ENCODE results near the gene ARHGAP21. TPM values are rescaled to one million over a fixed set of nuclear protein-coding genes. Genes with fewer than 3 reads are reported as not detected.
"Not testable (repeated sequence)": the region's sequence is repeated elsewhere in the genome, so short reads cannot be mapped to it uniquely, and the experiment has no call there.

The ARHGAP21 gene
- total RNA-seq, 1 donor from 2014 or later, result 46.8 TPM

DNA sequence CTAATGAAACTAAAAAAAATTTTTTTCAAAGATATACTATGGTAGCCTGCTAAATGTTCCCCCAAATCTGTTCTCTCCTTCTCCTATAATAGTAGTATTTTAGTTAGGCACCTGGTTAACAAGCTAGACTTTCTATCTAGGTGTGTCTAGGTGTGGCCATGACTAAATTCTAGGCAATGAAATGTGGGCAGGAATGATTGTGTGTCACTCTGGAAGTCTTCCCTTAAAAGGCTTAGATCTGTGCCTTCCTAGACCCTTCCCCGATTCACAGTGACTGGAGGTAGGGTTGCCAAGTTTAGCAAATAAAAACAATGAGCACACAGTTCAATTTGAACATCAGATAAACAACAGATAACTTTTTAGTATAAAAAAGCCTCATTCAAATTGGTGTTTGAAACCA is 8.3 kb upstream of the ARHGAP21 start:
- TF ChIP-seq, protein P1, sequence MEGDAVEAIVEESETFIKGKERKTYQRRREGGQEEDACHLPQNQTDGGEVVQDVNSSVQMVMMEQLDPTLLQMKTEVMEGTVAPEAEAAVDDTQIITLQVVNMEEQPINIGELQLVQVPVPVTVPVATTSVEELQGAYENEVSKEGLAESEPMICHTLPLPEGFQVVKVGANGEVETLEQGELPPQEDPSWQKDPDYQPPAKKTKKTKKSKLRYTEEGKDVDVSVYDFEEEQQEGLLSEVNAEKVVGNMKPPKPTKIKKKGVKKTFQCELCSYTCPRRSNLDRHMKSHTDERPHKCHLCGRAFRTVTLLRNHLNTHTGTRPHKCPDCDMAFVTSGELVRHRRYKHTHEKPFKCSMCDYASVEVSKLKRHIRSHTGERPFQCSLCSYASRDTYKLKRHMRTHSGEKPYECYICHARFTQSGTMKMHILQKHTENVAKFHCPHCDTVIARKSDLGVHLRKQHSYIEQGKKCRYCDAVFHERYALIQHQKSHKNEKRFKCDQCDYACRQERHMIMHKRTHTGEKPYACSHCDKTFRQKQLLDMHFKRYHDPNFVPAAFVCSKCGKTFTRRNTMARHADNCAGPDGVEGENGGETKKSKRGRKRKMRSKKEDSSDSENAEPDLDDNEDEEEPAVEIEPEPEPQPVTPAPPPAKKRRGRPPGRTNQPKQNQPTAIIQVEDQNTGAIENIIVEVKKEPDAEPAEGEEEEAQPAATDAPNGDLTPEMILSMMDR (conservative IDR thresholded peaks at IDR 0.05; ENCODE audit: low read depth, low read length), result no peak
- DNase-seq (ENCODE audit: low read depth), result no peak
- no peak overlapping the region for H3K4me3 ChIP-seq (ENCODE audit: low read depth, low read length)

GRCh38 chr10:24730811-24731210 is 7.1 kb upstream of the ARHGAP21 start:
- H3K4me3 ChIP-seq (ENCODE audit: low read depth, low read length), result no peak overlapping the region
- no peak for DNase-seq (ENCODE audit: low read depth)
- TF ChIP-seq, protein P1 (conservative IDR thresholded peaks at IDR 0.05; ENCODE audit: low read depth, low read length), result no peak

DNA sequence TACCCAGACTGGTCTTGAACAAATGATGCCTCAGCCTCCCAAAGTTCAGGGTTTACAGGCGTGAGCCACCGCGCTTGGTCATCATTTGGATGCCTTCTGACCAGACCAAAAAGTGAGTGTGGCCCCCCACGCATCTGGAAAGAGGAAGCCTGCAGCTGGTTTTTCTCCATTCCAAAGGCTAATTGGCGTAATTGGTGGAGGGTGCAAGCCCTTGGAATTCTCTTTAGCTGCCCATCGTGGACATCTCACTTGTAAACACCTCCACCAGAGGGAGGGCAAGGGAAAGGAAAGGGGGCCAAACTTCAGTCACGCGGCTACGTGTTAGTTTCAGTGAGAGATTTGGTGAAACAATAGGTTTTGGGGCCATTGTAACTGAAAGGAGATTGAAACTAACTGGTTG is 4.1 kb upstream of the ARHGAP21 start:
- TF ChIP-seq, protein P1 (conservative IDR thresholded peaks at IDR 0.05; ENCODE audit: low read depth, low read length), result peak; percentile 45
- no peak overlapping the region for H3K4me3 ChIP-seq (ENCODE audit: low read depth, low read length)
- DNase-seq (ENCODE audit: low read depth), result no peak

DNA sequence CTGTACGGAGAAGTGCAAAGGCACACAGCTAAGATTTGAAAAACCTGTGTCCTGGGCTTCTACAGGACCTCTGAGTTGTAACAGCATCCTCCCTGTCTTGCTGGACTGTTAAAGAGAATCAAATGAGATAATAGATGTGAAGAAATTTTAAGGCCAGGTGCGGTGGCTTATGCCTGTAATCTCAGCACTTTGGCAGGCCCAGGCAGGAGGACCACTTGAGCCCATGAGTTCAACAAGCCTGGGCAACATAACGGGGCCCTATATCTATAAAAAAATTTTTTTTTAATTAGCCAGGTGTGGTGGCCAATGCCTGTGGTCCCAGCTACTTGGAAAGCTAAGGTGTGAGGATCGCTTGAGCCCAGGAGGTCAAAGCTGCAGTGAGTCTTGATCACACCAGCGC is 2.9 kb upstream of the ARHGAP21 start:
- no peak overlapping the region for H3K4me3 ChIP-seq (ENCODE audit: low read depth, low read length)
- TF ChIP-seq, protein P1 (conservative IDR thresholded peaks at IDR 0.05; ENCODE audit: low read depth, low read length), result no peak
- DNase-seq (ENCODE audit: low read depth), result no peak

GRCh38 chr10:24726029-24726428 is 2.3 kb upstream of the ARHGAP21 start:
- not testable (repeated sequence) for H3K4me3 ChIP-seq (ENCODE audit: low read depth, low read length); DNase-seq (ENCODE audit: low read depth)

- TF ChIP-seq, protein P1 (conservative IDR thresholded peaks at IDR 0.05; ENCODE audit: low read depth, low read length), result no peak
- H3K4me3 ChIP-seq (ENCODE audit: low read depth, low read length), result peak overlapping the region; percentile 78
- DNase-seq (ENCODE audit: low read depth), result peak; percentile 75
Observed at GRCh38 chr10:24724381-24725228, 918 bp upstream of the ARHGAP21 start.

DNA sequence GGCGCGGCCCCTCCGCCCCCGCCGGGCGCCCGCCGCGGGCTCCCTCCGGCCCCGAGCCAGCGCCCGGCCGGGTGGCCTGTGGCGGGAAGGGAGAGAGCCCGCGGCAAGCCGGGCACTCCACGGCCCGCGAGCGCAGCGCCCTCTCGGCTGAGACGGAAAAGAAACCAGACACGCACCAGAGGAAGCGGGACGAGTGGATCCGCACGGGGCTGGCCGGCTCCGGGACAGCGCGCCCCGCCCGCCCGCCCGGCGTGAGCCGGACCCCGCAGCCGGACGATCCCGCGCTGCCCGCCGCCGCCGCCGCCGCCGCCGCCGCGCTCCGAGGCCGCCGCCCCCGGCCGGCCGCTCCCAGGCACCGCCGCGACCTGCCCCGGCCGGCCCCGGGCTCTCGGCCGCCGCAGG is 300 bp downstream of the ARHGAP21 start:
- peak overlapping the region; percentile 85 for H3K4me3 ChIP-seq (ENCODE audit: low read depth, low read length)
- TF ChIP-seq, protein P1 (conservative IDR thresholded peaks at IDR 0.05; ENCODE audit: low read depth, low read length), result no peak
- no peak for DNase-seq (ENCODE audit: low read depth)

Measured in epithelial cell of proximal tubule (primary cell).